GM19240 (cell line): Measurements from ENCODE around the gene EDA.

Experiments used
- DNase-seq: peaks from one replicate; pipeline ENCODE4 v3.0.0; 2011; ENCODE audit warnings: low spot score; ENCODE audit not compliant: insufficient read length

The EDA gene

DNA sequence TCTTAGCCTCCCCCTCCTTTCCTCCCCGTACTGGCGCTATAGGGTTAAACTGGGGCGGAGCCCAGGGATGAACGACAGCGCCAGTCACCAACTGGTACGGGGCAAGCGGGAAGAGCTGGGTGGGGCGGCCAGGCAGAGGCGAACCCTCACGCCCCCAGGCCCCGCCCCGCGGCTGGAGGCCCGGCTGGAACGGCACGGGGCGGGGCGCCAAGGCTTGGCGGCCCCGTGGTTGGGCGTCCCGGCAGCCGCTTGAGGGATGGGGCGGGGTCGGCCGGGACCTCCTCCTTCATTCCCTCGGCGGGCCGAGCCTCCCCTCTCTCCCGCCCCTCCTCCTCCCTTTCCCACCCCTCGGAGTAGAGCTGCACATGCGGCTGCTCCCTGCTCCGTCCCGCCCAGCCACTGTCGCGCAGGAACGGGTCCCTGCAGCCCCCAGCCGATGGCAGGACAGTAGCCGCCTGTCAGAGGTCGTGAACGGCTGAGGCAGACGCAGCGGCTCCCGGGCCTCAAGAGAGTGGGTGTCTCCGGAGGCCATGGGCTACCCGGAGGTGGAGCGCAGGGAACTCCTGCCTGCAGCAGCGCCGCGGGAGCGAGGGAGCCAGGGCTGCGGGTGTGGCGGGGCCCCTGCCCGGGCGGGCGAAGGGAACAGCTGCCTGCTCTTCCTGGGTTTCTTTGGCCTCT, at the start of gene EDA:
Gene EDA (plus strand): TSS at position 335 of the 678 bp plus-strand sequence.
- no peak for DNase-seq

DNA sequence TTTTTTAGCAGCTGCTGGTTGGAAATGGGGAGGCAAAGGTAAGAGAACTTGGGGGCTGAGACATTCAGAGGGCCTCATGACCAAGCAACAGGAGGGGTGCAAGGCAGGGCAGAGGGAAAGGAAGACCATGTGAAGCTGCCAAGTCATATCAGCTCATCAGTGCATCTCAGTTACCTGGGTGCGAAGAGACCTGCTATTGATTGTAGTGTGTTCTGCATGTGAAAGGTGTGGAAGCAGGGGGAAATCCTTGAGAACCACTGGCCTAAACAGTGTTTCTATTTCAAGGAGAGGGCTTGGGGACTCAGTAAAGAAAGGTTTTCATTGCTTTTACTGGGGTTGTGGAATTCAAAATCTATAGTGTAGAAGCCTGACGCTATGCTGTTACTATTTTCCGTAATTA, 47.1 kb upstream of the EDA start:
- DNase-seq = no peak

DNA sequence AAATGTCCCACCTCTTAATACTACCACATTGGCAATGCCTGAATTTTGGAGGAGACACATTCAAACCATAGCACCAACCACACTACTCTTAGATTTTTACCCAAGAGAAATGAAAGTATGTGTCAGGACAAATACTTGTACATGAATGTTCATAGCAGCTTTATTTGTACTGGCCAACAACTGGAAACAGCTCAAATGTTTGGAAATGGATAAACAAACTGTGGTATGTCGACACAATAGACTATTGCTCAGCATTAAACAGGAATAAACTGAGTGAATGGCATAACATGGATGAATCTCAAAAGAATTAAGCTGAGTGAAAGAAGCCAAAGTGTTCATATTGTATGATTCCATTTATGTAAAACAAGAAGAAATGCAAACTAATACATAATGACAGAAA, 18.5 kb upstream of the EDA start:
- no peak for DNase-seq

DNA sequence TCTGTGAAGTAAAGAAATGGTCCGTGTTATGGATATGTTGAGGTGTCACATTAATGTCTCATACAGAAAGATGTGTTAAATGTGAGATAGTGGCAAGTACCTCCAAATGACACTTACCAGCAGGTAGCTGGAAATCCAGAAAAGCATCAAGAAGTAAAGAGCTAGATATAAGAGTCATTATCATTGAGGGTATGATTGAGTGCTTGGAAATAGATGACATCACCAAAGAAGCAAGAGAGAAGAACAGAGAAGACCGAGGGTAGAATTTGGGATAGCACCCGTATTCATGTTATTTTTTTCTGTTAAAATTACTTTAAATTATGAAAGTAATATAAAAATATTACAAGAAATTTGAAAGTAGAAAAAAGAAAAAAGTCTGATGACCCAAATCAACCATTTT, 15.7 kb upstream of the EDA start:
- no peak for DNase-seq

DNA sequence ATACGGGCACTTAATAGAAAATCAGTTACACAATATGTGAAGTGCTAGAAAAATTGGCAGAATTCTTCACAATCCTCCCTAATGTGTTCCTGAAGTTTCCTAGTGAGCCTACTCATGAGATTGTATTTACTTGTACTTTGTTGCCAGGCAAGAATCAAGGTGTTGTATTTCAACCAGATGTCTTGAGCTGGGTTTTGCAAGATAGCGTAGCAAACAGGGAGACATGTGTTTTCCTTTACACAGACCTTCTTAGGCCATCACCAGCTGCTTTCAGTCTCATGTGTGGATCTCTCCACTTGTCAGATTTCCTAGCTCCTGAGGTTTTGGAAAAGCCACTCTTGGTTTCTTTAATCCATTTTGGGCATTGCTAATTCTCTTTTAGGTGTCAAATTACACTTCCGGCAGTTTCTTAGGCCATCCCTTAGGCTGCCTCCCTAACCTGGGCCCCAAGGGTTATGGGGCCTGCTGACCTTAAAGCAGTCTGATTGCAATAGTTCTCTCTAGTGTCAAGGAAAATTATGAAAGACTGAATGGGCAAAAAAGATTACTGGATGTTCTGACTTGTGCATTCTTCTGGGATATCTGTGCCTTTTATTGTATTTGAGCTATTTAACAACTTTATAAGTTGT, 12.2 kb upstream of the EDA start:
- no peak for DNase-seq

DNA sequence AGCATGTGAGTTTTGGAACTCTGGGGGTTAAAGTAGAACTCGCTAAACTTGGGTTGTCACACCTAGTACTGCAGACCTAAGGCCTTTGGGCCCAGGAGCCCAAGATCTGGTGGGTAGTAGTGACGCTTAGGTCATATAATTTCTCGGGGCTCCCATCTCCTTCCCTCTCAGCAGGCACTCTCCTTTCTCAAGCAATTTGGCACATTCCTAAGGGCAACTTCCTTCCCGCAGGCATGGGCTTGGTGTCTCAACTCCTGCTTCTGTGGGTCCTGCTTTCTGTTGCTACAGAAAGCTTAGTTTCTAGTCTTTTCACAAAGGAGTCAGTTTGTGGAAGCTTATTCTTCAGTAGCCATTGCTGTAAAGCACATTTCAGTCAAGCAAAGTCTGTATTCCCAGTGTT, 10.4 kb upstream of the EDA start:
- no peak for DNase-seq

DNA sequence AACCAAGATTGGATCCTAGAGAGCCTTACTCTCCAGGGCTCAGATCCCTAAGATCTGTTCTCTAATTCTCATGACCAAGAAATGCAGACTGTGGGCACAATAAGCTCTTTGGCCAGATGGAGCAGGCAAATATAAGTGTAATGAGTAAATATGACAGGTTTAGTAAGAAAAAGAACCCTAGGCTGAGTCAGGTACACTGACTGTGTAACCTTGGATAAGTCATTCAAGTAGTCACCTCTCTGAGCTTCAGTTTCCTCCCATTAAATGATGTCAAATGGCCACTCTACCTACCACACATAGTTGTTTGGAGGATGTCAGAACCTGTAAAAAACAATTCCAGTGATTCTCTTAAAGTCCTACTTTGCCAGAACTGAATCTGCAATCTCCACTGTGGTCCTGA, 8.3 kb upstream of the EDA start:
- DNase-seq = no peak

DNA sequence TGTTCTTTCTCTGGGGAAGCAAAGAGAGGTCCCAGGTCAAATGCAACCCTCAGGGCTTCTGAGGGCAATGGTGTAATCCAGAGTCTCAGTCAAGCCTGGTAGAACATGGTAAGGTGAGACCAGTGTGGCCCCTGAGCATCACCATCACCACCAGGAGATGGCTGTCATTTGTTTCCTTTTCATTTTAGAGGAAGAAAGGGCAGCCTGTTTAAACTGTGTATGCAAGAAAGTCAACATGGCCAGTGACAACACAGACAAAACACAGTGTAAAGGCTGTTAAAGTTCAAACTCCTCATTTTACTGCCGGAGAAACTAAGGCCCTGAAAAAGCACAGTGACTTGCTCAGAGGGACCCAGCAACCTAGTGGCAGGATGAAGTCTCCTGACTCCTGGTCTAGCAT, 2.0 kb upstream of the EDA start:
- no peak for DNase-seq

DNA sequence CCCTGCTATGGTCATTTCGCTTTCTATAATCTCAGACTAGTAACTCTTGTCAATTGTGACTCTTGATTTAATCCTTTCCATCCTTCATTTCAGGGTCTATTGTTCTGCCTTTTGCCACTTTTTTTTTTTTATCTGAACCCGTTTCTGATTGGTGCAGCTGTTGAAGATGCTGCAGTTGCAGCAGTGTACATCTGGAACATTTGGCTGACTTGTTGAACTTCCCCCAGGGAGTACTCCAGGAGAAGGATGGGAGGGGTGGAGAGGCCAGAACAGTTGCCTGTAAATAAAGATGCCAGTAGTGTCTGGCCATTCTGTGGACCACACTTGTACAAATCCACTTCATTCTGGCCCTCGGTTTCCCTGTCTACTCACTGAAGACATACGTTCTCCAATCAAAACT, 1.0 kb upstream of the EDA start:
- no peak for DNase-seq

DNA sequence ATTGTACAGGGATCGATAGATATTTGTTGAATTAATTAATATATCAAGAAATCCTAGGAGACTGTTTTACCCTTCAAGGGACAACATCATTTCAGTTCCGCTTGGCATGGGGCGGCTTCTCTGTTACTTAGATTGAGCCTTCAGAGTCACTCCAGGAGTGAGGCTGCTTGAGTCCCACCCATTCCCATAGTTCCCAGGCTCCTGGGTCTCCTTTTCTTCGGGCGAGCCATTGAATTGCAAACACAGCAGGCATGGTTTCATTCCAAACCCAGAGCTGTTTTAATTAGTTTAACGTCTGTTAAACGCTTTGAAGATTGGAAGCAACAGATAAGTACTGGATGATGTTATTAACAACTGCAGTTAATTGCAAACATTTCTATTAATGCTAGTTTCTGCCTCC, 571 bp upstream of the EDA start:
- DNase-seq = no peak

DNA sequence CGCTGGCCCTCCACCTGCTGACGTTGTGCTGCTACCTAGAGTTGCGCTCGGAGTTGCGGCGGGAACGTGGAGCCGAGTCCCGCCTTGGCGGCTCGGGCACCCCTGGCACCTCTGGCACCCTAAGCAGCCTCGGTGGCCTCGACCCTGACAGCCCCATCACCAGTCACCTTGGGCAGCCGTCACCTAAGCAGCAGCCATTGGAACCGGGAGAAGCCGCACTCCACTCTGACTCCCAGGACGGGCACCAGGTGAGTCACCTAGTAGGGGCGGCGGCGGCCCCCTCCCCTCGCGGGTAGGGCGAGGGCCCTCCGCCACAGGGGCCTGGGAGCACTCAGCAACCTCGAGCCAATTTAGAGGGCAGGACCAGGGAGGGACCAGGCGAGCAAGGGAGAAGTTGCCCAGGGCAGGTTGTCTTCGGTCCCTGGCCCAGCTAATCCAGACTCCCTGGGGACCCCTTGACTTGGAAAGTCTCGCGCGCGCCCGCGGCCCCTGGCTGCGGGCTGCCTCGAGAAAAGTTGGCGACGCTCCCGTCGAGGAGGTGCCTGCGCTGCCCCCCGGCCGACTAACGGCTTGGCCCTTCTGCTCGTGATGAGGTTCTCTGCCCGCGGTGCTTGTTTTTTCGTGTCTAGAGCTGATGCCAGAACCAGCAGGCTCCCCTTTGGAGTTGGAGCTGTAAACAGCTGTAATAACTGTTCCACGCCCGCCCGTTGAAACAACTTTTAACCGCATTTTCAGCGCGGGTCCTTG, 717 bp downstream of the EDA start:
- no peak for DNase-seq

DNA sequence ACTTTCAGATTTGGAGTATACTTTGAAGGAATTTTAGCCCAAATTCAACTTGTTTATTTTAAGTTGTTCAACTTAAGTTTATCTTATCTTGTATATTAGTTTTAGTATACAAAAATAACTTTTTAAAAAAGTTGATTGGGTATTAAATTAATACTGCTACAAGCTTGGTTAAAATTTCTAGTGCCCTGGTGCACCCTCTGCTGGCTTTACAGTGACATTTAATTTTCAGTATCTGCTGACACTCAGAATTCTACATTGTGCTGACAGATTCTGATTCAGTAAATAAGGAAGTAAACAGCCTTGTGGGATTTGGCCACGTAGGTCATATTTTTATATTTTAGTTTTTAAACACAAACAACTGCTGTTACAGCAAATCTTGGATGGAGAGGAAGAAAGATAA, 2.9 kb downstream of the EDA start:
- no peak for DNase-seq

DNA sequence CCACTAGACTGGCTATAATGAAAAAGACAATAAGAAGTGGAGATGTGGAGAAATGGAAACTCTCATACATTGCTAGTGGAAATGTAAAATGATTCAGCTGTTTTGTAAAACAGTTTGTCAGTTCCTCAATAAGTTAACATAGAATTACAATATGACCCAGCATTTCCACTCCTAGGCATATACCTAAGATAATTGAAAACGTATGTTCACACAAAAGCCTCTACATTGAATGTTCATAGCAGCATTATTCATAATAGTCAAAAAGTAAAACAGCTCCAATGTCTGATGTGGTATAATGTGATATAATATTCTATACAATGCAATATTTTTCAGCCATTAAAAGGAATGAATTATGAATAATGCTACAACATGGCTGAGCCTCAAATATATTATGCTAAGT, 10.2 kb downstream of the EDA start:
- no peak for DNase-seq

DNA sequence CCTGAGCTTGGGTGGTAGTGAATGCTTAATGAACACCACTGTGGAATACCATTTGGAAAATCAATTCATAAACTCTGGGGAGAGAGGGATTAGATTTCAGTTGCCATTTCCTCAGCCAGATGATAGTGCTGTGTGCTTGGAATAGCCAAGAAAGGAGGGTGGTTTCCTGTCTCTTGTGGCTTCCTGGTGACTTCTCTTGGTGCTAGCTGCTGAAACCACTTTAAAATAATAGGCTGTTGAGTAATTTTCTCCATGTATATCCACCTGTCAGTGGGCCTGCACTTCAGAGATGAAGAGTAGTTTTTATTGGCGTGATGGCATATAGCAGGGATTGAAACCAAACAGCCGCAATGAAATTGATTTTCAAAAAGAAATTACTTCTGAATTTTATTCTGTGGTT, 11.8 kb downstream of the EDA start:
- DNase-seq = no peak

DNA sequence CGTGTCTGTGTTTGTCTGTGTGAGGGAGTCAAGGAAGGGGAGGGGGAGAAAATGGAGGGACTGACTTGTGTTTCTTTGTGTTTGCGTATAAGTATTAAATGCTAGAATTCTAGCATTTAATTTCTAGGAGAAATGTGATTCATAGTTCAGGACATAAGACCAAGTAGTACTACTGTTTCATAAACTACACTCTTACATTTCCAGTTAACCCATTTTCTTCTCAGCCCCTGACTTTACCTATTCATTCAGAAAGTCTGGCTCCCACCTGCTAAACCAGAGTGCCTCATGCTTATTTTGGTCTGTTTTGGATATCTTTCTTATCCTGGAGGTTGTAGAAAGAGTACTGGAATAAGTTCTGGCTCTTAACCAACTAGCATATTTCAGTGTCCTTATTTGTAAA, 14.2 kb downstream of the EDA start:
- no peak for DNase-seq

DNA sequence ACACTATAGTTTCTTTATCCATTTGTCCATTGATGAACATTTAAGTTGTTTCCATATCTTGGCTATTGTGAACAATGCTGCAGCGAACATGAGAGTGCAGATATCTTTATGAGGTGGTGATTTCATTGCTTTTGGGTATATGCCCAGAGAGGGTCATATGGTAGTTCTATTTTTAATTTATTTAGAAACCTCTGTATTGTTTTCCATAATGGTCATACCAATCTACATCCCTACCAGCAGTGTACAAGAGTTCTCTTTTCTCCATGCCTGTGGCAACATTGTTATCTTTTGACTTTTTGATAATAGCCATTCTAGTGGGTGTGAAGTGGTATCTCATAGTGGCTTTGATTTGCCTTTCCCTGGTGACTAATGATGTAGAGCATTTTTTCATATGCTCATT, 48.8 kb downstream of the EDA start:
- DNase-seq = no peak

DNA sequence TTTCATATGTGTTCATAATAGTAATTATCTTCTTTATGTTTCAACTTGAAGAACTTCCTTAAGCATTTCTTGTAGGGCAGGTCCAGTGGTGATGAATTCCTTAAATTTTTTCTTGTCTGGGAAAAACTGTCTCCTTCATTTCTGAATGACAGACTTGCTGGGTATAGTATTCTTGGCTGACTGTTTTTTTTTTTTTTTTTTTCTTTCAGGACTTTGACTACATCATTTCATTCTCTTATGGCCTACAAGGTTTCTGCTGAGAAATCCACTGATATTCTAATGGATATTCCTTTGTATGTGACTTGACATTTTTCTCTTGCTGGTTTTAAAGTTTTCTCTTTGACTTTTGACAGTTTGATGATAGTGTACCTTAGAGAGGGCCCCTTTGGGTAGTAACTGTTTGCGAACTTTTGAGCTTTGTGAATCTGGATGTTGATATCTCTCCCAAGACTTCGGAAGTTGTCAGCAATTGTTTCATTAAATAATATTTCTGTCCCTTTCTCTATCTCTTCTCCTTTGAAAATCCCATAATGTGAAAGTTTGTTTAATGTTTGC, 54.2 kb downstream of the EDA start:
- no peak for DNase-seq

DNA sequence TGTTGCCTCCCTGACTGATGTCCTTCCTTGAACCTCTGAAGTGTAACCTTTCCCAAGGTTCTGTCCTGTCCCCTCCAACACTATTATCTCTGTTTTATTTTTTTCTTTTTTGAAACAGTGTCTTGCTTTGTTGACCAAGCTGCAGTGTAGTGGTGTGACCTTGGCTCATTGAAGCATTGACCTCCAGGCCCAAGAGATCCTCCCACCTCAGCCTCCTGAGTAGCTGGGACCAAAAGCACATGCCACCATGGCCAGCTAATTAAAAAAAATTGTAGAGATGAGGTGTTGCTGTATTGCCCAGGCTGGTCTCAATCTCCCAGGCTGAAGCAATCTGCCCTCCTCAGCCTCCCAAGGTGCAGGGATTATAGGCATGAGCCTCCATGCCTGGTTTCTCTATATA, 59.0 kb downstream of the EDA start:
- no peak for DNase-seq

DNA sequence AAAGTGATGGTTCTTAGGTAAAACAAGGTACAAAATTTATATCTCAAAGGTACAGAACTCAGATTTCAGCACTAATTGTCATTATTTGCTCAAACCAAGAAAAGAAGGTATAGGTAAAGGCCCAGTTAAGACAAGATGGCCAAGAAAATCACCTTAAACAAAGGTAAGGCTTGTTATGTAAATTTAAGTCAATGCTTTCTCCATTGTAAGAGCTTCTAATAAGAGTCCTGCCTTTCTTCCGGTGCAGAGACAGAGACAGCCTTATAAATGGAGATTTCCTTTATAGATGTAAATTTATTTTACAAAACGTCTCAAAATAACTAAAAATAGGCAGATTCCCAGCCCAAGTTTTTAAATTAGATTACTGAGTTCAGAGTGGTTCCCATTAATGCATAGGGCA, 89.9 kb downstream of the EDA start:
- no peak for DNase-seq

DNA sequence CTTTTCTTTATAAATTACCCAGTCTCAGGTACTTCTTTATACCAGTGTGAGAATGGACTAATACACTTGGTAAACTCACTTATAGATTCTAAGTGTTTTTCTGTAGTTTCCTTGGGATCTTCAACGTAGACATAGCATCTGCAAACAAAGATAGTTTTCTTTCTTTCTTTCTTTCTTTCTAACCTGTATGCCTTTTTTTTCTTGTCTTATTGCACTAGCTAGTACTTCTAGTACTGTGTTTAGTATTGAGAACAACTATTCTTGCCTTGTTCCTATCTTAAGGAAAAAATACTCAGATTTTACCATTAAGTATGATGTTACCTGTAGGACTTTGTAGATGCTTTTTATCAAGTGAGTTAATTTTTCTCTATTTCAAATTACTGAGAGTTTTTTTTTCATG, 102.2 kb downstream of the EDA start:
- DNase-seq = no peak

DNA sequence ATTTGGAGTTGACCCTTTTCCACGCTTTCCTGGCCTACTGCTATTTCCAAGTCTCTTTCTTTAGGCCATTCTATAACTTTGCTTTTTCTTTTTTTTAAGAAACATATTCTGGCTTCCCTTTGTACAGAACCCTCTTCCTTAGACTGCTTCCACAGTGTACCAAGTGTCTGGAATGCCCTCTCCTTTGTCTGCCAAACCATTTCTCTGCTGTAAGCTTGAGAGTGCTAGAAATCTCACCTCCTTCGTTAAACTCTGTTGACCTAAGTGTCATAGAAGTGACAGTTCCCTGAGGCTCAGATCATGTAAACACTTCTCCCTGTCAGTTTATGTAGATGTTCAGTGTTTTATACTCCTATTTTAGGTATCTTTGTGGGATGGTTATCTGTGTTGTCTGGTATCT, 108.4 kb downstream of the EDA start:
- DNase-seq = no peak

DNA sequence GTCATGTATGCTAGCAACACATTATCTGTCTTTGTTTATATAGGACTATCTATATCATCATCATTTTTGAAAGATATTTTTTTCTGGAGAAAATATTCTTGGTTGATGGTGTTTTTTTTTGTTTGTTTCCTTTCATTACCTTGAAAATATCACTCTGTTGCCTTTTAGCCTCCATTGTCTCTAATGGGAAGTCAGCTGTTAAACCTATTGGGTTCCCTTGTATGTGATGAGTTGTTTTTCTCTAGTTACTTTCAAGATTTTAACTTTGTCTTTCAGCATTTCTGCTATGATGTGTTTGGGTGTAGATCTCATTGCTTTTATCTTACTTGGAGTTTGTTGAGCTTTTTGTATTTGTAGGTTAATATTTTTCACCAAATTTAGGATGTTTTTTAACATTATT, 124.4 kb downstream of the EDA start:
- no peak for DNase-seq

DNA sequence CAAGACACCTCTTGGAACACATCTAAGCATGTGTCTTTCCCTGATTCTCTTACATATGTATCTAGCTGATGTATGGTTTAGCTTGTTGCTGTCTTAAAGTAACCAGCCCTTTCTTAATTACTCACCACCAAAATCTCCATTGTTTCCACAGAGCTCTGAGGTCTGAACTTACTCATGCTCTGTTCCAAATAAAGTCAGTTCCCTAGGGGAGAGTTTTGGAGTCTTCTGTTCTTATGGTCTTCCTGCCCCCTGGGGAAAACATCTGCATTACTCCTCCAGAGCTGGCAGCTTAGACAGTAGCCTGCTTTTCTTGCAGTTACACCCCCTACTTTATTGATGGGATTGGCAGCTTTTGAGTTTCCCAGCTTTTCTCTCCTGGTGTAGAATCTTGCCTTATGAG, 125.8 kb downstream of the EDA start:
- no peak for DNase-seq
